GM18909 (cell line): ENCODE results near the gene TTYH3.

Source experiments
- ATAC-seq: cut with Tn5 transposase; IDR thresholded peaks from one replicate; pipeline ENCODE4 v1.9.1; 2021; ENCODE audit warnings: mild to moderate bottlenecking; ENCODE audit not compliant: unreplicated experiment, poor library complexity

The TTYH3 gene

GRCh38 chr7:2614631-2615330, 17.0 kb upstream of the TTYH3 start:
- no peak for ATAC-seq

GRCh38 chr7:2616387-2617324, 15.1 kb upstream of the TTYH3 start:
- no peak for ATAC-seq

- ATAC-seq, result no peak
Measured at GRCh38 chr7:2617325-2617905, 14.4 kb upstream of the TTYH3 start.

- ATAC-seq, result no peak
Measured at GRCh38 chr7:2619116-2619515, 12.7 kb upstream of the TTYH3 start.

- no peak for ATAC-seq
Measured at GRCh38 chr7:2621061-2621828, 10.5 kb upstream of the TTYH3 start.

GRCh38 chr7:2621948-2622640, 9.7 kb upstream of the TTYH3 start:
- no peak for ATAC-seq

- ATAC-seq, result no peak
Measured at GRCh38 chr7:2622869-2623697, 8.7 kb upstream of the TTYH3 start.

- no peak for ATAC-seq
Measured at GRCh38 chr7:2623698-2624014, 8.1 kb upstream of the TTYH3 start.

- no peak for ATAC-seq
Measured at GRCh38 chr7:2624293-2624886, 7.4 kb upstream of the TTYH3 start.

- ATAC-seq, result no peak
Measured at GRCh38 chr7:2626498-2627117, 5.2 kb upstream of the TTYH3 start.

- ATAC-seq, result no peak
Measured at GRCh38 chr7:2627258-2628129, 4.3 kb upstream of the TTYH3 start.

- ATAC-seq, result no peak
Measured at GRCh38 chr7:2628130-2628482, 3.7 kb upstream of the TTYH3 start.

GRCh38 chr7:2628891-2629290, 2.9 kb upstream of the TTYH3 start:
- no peak for ATAC-seq

- no peak for ATAC-seq
Measured at GRCh38 chr7:2629746-2630681, 1.8 kb upstream of the TTYH3 start.

GRCh38 chr7:2632733-2633537, 1.1 kb downstream of the TTYH3 start:
- peak; percentile 21 for ATAC-seq
